Osteoblast (primary cell): ENCODE results near the gene RAB30. TPM values are rescaled to one million over a fixed set of nuclear protein-coding genes. Genes with fewer than 3 reads are reported as not detected.

Experiments used
- DNase-seq: peaks from one replicate; pipeline ENCODE4 v3.0.0; 2011; ENCODE audit warnings: low spot score, mixed read lengths; ENCODE audit not compliant: insufficient read length; ENCODE audit errors: missing footprints
- H2AFZ ChIP-seq: 2 replicates; pipeline ENCODE4 v1.6.0; 2011; ENCODE audit warnings: mild to moderate bottlenecking, low read length
- H3K27ac ChIP-seq: 2 replicates; pipeline ENCODE4 v1.5.1; 2011; ENCODE audit warnings: mild to moderate bottlenecking, low read depth, low read length, moderate library complexity
- H3K27me3 ChIP-seq: 2 replicates; pipeline ENCODE4 v1.6.0; 2012; ENCODE audit warnings: mild to moderate bottlenecking, control low read depth, inconsistent platforms, low read length, moderate library complexity; ENCODE audit not compliant: insufficient read depth
- H3K36me3 ChIP-seq: 2 replicates; pipeline ENCODE4 v1.5.1; 2011; ENCODE audit warnings: mild to moderate bottlenecking, low read length, control low read depth, moderate library complexity; ENCODE audit not compliant: insufficient read depth
- H3K4me1 ChIP-seq: 2 replicates; pipeline ENCODE4 v1.5.1; 2011; ENCODE audit warnings: mild to moderate bottlenecking, low read length, control low read depth, moderate library complexity; ENCODE audit not compliant: insufficient read depth
- H3K4me2 ChIP-seq: 2 replicates; pipeline ENCODE4 v1.6.0; 2011; ENCODE audit warnings: mild to moderate bottlenecking, low read length; ENCODE audit not compliant: insufficient read depth
- H3K4me3 ChIP-seq: fragments of 200-600 bp; sonication (generic); 3 replicates; pipeline ENCODE4 v1.5.1; 2012; ENCODE audit warnings: mild to moderate bottlenecking, low read length, inconsistent platforms; ENCODE audit not compliant: insufficient read depth
- H3K79me2 ChIP-seq: 2 replicates; pipeline ENCODE4 v1.6.0; 2012; ENCODE audit warnings: mild to moderate bottlenecking, low read length, control low read depth, inconsistent platforms; ENCODE audit not compliant: insufficient read depth
- H3K9me3 ChIP-seq: 2 replicates; pipeline ENCODE4 v1.5.1; 2011; ENCODE audit warnings: low read depth, low read length, control low read depth
- H4K20me1 ChIP-seq: 2 replicates; pipeline ENCODE4 v1.6.0; 2012; ENCODE audit warnings: mild to moderate bottlenecking, low read length, control low read depth; ENCODE audit not compliant: insufficient read depth
- total RNA-seq: library from RNA; depleted of rRNA; stranded (reverse); fragments of >200 nt; gene quantifications from 2 replicates; pipeline ENCODE4 v1.2.3, GENCODE V29; 2012
- TF ChIP-seq, protein P1 (sequence below): IDR thresholded peaks from 2 replicates; pipeline ENCODE4 v1.5.1; 2011; ENCODE audit warnings: mild to moderate bottlenecking, low read depth, low read length, moderate library complexity; ENCODE audit errors: extremely low read depth

The RAB30 gene
- total RNA-seq, 1 donor = 21.0 TPM

DNA sequence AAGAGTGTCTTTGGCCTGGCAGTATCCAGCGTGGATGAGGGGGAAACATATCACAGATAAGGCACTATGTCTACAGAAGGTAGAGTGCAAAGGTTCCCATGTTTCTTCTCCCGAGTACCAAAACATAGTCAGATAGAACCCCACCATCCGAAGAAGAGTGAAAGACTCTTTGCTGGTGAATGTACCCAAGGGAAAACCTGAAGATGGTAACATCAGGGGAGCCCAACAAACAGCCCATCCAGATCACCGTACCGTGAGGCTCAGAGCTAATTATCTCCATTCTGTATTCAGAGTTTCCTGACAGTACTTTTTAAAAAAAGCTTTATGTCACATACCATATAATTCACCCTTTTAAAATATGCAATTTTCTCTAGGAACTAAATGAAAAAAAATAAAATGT, 44.4 kb downstream of the RAB30 start:
- H3K4me1 ChIP-seq = no peaks in the 10 kb centered on the region
- H3K27ac ChIP-seq = no peak overlapping the region
- H2AFZ ChIP-seq = no peak overlapping the region
- DNase-seq = no peak
- no peaks in the 10 kb centered on the region for H3K27me3 ChIP-seq
- no peak overlapping the region for H3K4me2 ChIP-seq
- no peak overlapping the region for H3K4me3 ChIP-seq
- peaks cover 28% of the 10 kb centered on the region for H4K20me1 ChIP-seq
- peaks cover 86% of the 10 kb centered on the region for H3K79me2 ChIP-seq
- no peaks in the 10 kb centered on the region for H3K36me3 ChIP-seq
- TF ChIP-seq, protein P1, sequence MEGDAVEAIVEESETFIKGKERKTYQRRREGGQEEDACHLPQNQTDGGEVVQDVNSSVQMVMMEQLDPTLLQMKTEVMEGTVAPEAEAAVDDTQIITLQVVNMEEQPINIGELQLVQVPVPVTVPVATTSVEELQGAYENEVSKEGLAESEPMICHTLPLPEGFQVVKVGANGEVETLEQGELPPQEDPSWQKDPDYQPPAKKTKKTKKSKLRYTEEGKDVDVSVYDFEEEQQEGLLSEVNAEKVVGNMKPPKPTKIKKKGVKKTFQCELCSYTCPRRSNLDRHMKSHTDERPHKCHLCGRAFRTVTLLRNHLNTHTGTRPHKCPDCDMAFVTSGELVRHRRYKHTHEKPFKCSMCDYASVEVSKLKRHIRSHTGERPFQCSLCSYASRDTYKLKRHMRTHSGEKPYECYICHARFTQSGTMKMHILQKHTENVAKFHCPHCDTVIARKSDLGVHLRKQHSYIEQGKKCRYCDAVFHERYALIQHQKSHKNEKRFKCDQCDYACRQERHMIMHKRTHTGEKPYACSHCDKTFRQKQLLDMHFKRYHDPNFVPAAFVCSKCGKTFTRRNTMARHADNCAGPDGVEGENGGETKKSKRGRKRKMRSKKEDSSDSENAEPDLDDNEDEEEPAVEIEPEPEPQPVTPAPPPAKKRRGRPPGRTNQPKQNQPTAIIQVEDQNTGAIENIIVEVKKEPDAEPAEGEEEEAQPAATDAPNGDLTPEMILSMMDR = no peak
- H3K9me3 ChIP-seq = no peaks in the 10 kb centered on the region

DNA sequence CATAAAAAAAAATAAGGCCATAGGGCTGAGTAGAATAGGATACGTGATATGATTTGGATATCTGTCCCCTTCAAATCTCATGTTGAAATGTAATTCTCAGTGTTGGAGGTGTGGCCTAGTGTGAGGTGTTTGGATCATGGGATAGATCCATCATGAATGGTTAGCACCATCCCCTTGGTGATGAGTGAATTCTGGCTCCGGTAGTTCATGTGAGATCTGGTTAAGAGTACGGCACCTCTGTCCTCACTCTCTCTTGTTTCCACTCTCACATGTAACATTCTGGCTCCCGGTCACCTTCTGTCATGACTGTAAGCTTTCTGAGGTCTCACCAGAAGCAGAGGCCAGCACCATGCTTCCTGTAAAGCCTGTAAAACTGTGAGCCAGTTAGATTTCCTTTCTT, 45.5 kb downstream of the RAB30 start:
- H3K27me3 ChIP-seq = no peaks in the 10 kb centered on the region
- H3K4me1 ChIP-seq = no peaks in the 10 kb centered on the region
- H3K4me3 ChIP-seq = no peak overlapping the region
- H3K36me3 ChIP-seq = no peaks in the 10 kb centered on the region
- no peak for DNase-seq
- H4K20me1 ChIP-seq = peaks cover 37% of the 10 kb centered on the region
- no peaks in the 10 kb centered on the region for H3K9me3 ChIP-seq
- peaks cover 86% of the 10 kb centered on the region for H3K79me2 ChIP-seq
- H2AFZ ChIP-seq = no peak overlapping the region
- TF ChIP-seq, protein P1 = no peak
- H3K27ac ChIP-seq = no peak overlapping the region
- no peak overlapping the region for H3K4me2 ChIP-seq

- no peaks in the 10 kb centered on the region for H3K4me1 ChIP-seq
- no peak overlapping the region for H3K4me3 ChIP-seq
- no peaks in the 10 kb centered on the region for H3K9me3 ChIP-seq
- TF ChIP-seq, protein P1 = no peak
- H3K4me2 ChIP-seq = no peak overlapping the region
- H4K20me1 ChIP-seq = peaks cover 47% of the 10 kb centered on the region
- peaks cover 86% of the 10 kb centered on the region for H3K79me2 ChIP-seq
- DNase-seq = no peak
- no peaks in the 10 kb centered on the region for H3K36me3 ChIP-seq
- H2AFZ ChIP-seq = no peak overlapping the region
- no peaks in the 10 kb centered on the region for H3K27me3 ChIP-seq
- no peak overlapping the region for H3K27ac ChIP-seq
Measured at GRCh38 chr11:83025267-83025704, 46.4 kb downstream of the RAB30 start.

- H3K27me3 ChIP-seq = no peaks in the 10 kb centered on the region
- H3K4me3 ChIP-seq = no peak overlapping the region
- no peaks in the 10 kb centered on the region for H3K36me3 ChIP-seq
- no peak overlapping the region for H3K27ac ChIP-seq
- no peak overlapping the region for H3K4me2 ChIP-seq
- H3K79me2 ChIP-seq = peaks cover 86% of the 10 kb centered on the region
- DNase-seq = no peak
- peaks cover 54% of the 10 kb centered on the region for H4K20me1 ChIP-seq
- TF ChIP-seq, protein P1 = no peak
- no peaks in the 10 kb centered on the region for H3K9me3 ChIP-seq
- no peak overlapping the region for H2AFZ ChIP-seq
- H3K4me1 ChIP-seq = no peaks in the 10 kb centered on the region
Measured at GRCh38 chr11:83024270-83024854, 47.3 kb downstream of the RAB30 start.
